Ecto neural progenitor cell (in vitro differentiated cells): Measurements from ENCODE around the gene TEX9.
"Not testable (repeated sequence)": the region's sequence is repeated elsewhere in the genome, so short reads cannot be mapped to it uniquely, and the experiment has no call there.

ENCODE experiments used
- DNase-seq: peaks from one replicate; pipeline ENCODE4 v3.0.0-alpha.2; 2018; ENCODE audit warnings: low spot score

Gene TEX9

GRCh38 chr15:56366211-56366610 lies 985 bp downstream of the TEX9 start:
- no peak for DNase-seq

- DNase-seq, result no peak
Observed at GRCh38 chr15:56367156-56367555, 1.9 kb downstream of the TEX9 start.

GRCh38 chr15:56369234-56369633 lies 4.0 kb downstream of the TEX9 start:
- no peak for DNase-seq

GRCh38 chr15:56371495-56372147 lies 6.4 kb downstream of the TEX9 start:
- DNase-seq, result no peak

GRCh38 chr15:56374693-56375092 lies 9.5 kb downstream of the TEX9 start:
- DNase-seq, result not testable (repeated sequence)

- not testable (repeated sequence) for DNase-seq
Observed at GRCh38 chr15:56377822-56378221, 12.6 kb downstream of the TEX9 start.

- no peak for DNase-seq
Observed at GRCh38 chr15:56383010-56383409, 17.8 kb downstream of the TEX9 start.

GRCh38 chr15:56385908-56386307 lies 20.7 kb downstream of the TEX9 start:
- DNase-seq, result no peak

- DNase-seq, result no peak
Observed at GRCh38 chr15:56390739-56391267, 25.6 kb downstream of the TEX9 start.

- no peak for DNase-seq
Observed at GRCh38 chr15:56393277-56393676, 28.1 kb downstream of the TEX9 start.

GRCh38 chr15:56394909-56395308 lies 29.7 kb downstream of the TEX9 start:
- DNase-seq, result no peak

GRCh38 chr15:56397325-56397724 lies 32.1 kb downstream of the TEX9 start:
- not testable (repeated sequence) for DNase-seq

GRCh38 chr15:56399209-56399608 lies 34.0 kb downstream of the TEX9 start:
- DNase-seq, result not testable (repeated sequence)

- DNase-seq, result no peak
Observed at GRCh38 chr15:56410721-56411120, 45.5 kb downstream of the TEX9 start.

- no peak for DNase-seq
Observed at GRCh38 chr15:56411122-56411749, 46.0 kb downstream of the TEX9 start.

- not testable (repeated sequence) for DNase-seq
Observed at GRCh38 chr15:56413114-56413733, 48.0 kb downstream of the TEX9 start.

GRCh38 chr15:56425276-56425675 lies 60.0 kb downstream of the TEX9 start:
- no peak for DNase-seq

- DNase-seq, result no peak
Observed at GRCh38 chr15:56425976-56426375, 60.8 kb downstream of the TEX9 start.

GRCh38 chr15:56428821-56429458 lies 63.7 kb downstream of the TEX9 start:
- no peak for DNase-seq

- DNase-seq, result no peak
Observed at GRCh38 chr15:56432304-56432703, 67.1 kb downstream of the TEX9 start.

GRCh38 chr15:56440214-56440770 lies 75.1 kb downstream of the TEX9 start:
- DNase-seq, result no peak

GRCh38 chr15:56442354-56442753 lies 77.1 kb downstream of the TEX9 start:
- no peak for DNase-seq
